GM19467 (cell line): ENCODE data around the gene EEF1A1.
"Not testable (repeated sequence)": the region's sequence is repeated elsewhere in the genome, so short reads cannot be mapped to it uniquely, and the experiment has no call there.

Source experiments
- ATAC-seq: cut with Tn5 transposase; IDR thresholded peaks from one replicate; pipeline ENCODE4 v1.9.1; 2021; ENCODE audit warnings: mild to moderate bottlenecking, moderate library complexity; ENCODE audit not compliant: unreplicated experiment

The EEF1A1 gene

DNA sequence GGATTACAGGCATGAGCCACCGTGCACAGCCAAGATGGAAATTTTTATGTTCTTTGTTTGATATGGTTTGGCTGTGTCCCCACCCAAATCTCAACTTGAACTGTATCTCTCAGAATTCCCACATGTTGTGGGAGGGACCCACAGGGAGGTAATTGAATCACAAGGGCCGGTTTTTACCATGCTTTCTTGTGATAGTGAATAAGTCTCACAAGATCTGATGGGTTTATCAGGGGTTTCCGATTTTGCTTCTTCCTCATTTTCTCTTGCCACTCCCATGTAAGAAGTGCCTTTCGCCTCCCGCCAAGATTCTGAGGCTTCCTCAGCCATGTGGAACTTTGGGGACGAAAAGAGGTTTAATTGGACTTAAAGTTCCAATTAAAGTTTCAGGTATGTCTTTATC is 14.6 kb downstream of the EEF1A1 start:
- no peak for ATAC-seq

DNA sequence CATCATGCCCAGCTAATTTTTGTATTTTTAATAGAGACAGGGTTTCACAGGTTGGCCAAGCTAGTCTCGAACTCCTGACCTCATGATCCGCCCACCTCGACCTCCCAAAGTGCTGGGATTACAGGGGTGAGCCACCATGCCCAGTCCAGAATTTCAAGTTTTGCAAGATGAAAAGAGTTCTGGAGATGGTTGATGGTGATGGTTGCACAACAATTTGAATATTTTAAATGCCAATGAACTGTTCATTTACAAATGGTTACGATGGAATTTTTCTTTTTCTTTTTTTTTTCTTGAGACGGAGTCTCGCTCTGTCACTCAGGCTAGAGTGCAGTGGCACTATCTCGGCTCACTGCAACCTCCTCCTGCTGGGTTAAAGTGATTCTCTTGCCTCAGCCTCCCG is 15.1 kb downstream of the EEF1A1 start:
- not testable (repeated sequence) for ATAC-seq

DNA sequence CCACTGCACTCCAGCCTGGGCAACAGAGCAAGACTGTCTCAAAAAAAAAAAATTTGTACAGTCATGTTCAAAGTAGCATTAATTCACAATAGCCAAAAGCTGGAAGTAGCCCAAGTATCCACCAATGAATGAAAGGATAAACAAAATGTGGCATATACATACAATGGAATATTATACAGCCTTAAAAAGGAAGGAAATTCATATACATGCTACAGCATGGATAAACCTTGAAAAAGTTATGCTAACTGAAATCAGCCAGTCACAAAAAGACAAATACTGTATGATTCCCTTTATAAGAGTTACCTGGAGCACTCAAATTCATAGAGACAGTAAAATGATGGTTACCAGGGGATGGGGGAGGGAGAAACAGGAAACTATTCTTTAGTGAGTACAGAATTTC is 15.7 kb downstream of the EEF1A1 start:
- no peak for ATAC-seq

DNA sequence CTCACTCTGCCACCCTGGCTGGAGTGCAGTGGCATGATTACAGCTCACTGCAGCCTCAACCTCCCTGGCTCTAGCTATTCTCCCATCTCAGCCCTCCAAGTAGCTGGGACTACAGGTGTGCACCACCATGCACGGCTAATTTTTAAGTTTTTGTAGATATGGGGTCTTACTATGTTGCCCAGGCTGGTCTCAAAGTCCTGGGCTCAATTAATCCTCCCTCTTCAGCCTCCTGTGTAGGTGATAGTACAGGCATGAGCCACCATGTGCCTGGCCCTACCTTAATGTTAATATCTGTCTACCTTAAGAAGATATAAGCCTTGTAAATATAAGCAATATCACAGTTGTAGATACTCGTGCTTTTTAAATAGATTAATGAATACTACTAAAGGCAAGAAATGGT is 16.7 kb downstream of the EEF1A1 start:
- ATAC-seq: no peak

DNA sequence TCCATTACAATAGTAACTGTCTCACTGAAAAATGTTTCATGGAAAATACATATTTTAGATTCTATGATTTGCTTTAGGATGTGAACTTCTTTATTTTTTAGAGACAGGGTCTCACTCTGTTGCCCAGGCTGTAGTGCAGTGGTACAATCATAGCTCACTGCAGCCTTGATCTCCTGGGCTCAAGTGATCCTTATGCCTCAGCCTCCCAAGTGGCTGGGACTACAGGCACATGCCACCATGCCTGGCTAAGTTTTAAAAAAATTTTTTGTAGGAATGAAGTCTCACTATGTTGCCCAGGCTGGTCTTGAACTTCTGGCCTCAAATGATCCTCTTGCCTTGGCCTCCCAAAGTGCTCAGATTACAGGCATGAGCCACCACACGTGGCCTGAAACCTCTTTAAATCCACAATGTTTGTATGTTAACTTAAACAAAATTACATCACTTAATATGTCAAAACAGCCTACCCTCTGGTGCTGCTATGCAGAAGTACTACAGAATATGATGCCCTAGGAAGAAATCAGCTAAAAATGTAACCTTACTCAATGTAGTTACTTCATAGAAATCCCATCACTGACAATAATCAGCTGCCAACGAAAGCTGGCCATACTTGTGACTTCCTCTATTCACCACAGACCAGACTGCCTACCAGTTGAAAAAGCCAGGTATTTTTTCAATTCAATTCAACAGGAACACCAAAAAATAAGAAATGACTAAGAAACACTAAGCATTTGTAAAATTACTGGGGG is 17.6 kb downstream of the EEF1A1 start:
- no peak for ATAC-seq

DNA sequence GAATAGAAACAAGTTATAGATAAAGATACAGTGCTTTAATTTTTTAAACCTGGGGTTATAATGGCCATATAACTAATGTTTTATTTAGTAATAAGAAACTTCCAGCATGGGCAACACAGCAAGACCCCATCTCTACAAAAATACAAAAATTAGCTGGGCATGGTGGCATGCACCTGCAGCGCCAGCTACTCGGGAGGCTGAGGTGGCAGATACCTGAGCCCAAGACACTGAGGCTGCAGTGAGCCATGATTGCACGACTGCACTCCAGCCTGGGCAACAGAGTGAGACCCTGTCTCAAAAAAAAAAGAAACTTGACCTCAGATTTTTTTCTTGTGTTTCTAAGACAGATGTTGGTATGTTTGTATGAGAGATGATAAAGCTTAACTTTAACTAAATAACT is 22.9 kb downstream of the EEF1A1 start:
- no peak for ATAC-seq

DNA sequence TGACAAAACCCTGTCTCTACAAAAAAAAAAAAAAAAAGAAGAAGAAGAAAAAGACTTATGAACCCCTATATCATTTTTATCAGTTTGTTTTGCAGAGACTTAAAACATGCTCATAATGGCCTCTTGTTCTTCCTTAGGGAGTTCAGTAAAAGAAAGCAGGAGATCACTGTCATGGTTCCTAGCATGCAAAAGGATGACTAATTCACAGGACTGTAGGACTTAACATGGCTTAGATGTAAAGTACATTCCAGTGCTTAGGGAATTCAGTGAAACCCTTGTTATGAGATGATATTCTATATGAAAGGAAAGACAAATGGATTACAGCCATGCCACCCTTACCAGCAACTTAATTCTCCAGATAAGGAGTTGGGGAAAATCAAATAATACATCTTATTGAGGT is 29.5 kb downstream of the EEF1A1 start:
- no peak for ATAC-seq

DNA sequence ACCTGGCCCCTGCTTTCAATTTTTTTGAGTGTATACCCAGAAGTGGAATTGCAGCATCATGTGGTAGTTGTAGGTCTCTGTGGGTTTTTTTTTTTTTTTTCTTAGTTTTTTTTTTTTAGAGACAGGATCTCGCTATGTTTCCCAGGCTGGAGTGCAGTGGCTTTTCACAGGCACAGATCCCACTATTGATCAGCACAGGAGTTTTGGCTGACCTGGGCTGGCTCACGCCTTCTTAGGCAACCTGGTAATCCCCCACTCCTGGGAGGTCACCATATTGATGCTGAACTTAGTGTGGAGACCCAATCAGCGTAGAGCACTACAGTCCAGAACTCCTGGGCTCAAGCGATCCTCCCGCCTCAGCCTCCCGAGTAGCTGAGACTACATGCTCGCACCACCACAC is 33.4 kb downstream of the EEF1A1 start:
- ATAC-seq: no peak

DNA sequence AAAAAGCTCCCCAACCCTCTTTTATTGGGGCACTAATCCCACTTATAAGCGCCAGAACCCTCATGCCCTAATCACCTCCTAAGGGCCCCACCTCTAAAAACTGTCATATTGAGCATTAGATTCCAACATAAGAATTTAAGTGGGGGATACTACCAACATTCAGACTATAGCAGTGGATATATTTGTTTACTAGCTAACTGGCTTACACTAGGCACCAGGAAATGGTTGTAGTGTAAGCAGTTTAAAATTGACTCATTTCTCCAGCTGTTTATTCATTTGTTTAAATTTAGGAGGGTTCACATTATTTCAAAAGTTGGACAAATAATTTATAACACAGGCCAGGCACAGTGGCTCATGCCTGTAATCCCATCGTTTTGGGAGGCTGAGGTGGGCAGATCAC is 36.4 kb downstream of the EEF1A1 start:
- ATAC-seq: no peak

DNA sequence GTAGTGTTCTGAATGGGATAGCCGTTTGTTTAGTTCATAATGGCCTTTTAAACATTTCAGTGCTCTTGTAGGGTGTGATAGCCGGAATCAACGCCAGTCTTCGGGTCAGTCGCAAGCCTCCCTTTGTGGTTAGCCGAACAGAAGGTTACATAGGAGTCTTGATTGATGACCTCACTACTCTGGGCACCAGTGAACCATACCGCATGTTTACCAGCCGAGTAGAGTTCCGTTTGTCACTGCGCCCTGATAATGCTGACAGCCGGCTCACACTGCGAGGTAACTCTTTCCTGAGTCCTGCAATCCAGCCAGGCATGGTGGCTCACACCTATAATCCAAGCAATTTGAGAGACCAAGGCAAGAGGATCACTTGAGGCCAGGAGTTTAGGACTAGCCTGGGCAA is 38.9 kb downstream of the EEF1A1 start:
- no peak for ATAC-seq

DNA sequence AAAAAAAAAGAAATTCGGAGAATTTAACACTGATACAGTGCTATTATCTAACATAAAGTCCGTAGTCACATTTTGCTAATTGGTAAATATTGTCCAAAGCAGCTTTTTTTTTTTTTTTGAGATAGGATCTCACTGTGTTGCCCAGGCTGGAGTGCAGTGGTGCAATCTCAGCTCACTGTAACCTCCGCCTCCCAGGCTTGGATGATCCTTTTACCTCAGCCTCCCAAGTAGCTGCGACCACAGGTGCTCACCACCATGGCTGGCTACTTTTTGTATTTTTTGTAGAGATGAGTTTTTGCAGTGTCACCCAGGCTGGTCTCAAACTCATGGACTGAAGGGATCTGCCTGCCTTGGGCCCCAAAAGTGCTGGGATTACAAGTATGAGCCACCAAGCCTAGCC is 43.4 kb downstream of the EEF1A1 start:
- no peak for ATAC-seq

DNA sequence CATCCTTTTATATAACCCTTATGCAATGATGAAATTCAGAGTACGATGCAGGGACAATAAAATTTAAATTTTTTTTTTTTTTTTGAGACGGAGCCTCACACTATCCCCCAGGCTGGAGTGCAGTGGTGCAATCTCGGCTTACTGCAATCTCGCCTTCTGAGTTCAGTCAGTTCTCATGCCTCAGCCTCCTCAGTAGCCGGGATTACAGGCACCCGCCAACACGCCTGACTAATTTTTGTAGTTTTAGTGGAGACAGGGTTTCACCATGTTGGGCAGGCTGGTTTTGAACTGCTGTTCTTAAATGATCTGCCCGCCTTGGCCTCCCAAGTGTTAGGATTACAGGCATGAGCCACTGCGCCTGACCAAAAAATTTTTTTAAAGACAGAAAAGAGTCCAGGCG is 44.1 kb downstream of the EEF1A1 start:
- ATAC-seq: no peak

DNA sequence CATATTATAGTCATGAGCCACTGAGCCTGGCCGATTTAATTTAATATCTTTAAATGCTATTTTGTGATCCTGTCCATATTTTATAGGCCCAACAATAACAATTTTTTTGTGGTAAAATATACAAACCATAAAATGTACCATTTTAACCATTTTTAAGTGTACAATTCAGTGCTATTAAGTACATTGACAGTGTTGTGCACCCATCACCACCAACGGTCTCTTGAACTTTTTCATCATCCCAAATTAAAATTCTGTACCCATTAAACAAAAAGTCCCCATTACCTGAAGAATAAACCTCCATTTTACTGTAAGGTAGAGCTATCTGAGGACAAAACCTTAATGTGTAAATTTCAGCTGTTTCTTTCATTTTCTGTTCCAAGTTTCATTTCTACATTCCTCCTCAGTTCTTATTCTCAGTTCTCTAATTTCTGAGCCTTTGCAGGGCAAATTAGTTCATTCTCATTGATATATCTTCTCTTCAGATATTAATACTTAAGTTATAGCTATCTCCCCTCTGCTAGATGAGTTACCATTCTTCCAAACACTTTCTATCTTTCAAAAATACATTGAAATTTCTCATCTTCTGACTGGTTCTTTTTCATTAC is 49.0 kb downstream of the EEF1A1 start:
- peak; percentile 94 for ATAC-seq
